ENCODE results near the gene EVI5.

DNA sequence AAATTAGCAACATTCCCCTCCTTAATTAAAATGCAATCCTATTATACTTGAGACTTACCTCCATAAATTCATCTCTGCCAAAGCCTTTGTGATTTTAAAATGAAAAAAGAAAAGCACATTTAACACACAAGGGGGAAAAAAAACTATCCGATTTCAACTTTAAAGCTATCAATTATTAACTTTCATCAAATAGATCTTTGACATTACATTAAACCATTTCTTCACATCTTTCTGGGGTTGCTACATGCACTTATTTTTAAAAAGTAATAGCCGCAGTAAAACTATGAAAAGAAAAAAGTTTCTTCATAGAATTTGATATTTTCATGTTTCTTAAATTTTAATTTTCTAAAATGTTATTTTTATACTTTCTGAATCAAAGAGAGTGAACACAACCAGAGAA lies 71.0 kb downstream of the EVI5 start:
- TF ChIP-seq, protein P1, sequence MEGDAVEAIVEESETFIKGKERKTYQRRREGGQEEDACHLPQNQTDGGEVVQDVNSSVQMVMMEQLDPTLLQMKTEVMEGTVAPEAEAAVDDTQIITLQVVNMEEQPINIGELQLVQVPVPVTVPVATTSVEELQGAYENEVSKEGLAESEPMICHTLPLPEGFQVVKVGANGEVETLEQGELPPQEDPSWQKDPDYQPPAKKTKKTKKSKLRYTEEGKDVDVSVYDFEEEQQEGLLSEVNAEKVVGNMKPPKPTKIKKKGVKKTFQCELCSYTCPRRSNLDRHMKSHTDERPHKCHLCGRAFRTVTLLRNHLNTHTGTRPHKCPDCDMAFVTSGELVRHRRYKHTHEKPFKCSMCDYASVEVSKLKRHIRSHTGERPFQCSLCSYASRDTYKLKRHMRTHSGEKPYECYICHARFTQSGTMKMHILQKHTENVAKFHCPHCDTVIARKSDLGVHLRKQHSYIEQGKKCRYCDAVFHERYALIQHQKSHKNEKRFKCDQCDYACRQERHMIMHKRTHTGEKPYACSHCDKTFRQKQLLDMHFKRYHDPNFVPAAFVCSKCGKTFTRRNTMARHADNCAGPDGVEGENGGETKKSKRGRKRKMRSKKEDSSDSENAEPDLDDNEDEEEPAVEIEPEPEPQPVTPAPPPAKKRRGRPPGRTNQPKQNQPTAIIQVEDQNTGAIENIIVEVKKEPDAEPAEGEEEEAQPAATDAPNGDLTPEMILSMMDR (IDR thresholded peaks at IDR 0.05; ENCODE audit: low read depth, low read length, poor library complexity, severe bottlenecking): no peak
- no peak for TF ChIP-seq EZH2phosphoT487 (IDR thresholded peaks at IDR 0.05; ENCODE audit: borderline replicate concordance, low read length)
